ENCODE results near the gene TMEM109.

Gene TMEM109

DNA sequence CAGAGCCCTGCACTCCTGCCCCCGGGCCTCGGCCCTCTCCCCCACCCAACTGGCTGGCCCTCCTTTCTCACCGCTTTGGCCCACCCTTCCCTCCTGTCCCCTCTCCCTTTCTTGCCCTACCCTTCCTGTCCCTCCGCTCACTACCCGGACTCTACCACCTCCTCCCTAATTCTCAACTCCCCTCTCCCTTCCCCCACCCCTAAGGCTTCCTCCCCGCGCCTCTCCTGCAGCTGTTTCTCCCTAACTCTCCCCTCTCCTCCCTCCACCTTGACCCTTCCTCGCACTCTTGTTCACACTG is 37.6 kb downstream of the TMEM109 start:
- peaks cover 4% of the 10 kb centered on the region for H3K4me1 ChIP-seq (ENCODE audit: control insufficient read depth, low read depth, low read length)
- no peak overlapping the region for H3K9ac ChIP-seq (ENCODE audit: low read length)
- H3K36me3 ChIP-seq (ENCODE audit: control insufficient read depth, low read depth, low read length): no peaks in the 10 kb centered on the region
- H3K27ac ChIP-seq (ENCODE audit: low read length): no peak overlapping the region
- peak overlapping the region; percentile 42 for H3K4me3 ChIP-seq (ENCODE audit: low read length)
- H3K27me3 ChIP-seq (ENCODE audit: control insufficient read depth, insufficient read depth, low read length): peaks cover 23% of the 10 kb centered on the region
- H3K9me3 ChIP-seq (ENCODE audit: control insufficient read depth, low read depth, low read length): no peaks in the 10 kb centered on the region

DNA sequence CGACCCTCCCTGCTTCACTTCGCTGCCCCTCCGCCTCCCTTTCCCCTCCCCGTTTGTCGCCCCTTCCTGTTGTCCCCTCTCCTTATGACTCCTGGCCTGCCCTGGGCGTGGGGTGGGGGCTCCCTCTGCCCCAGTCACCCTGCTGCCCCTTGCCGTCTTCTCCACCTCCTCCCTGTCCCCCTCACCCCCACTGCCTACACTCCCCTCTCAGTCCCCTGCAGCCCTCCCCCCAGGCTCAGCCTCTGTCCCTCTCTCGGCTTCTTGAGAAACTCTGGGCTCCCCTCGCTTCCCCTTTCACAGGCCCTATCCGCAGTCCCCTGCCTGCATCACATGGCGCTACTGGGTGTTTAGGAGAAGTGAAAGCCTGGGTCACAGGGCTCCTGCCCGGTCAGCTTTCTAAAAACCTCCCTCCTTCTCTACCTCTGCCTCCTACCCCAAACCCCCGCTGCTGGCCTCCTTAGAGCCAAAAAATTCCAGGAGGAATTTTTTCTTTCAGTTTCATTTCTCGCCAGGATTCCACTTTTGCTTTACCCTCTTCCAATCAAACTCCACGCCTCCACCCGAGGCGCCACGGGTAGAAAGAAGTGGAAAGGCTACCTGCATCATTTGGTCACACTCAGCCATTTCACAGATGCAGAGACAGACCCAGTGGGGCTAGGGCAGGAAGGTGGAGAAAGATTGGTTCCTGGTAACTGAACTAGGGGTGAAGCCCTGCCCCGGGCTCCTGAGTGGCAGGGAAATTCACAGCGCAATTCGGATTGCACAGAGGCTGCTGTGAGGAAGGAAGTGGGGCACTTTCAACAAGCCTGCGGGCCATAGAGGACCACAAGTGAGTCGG is 38.2 kb downstream of the TMEM109 start, which contains the start of gene SLC15A3:
SLC15A3 (minus strand) TSS at position 273 of the 838 bp plus-strand sequence. CDS start 625 bp downstream, outside the sequence.
- Histone ChIP-seq H3K4me1 (ENCODE audit: control insufficient read depth, low read depth, low read length) (peaks cover 4% of the 10 kb centered on the region), H3K36me3 (ENCODE audit: control insufficient read depth, low read depth, low read length) (no peaks in the 10 kb centered on the region), H3K4me3 (ENCODE audit: low read length) (peak within 1 kb of the TSS; percentile 53), H3K27me3 (ENCODE audit: control insufficient read depth, insufficient read depth, low read length) (peaks cover 23% of the 10 kb centered on the region), H3K27ac (ENCODE audit: low read length) (no peak within 1 kb of the TSS), H3K9ac (ENCODE audit: low read length) (no peak within 1 kb of the TSS), H3K9me3 (ENCODE audit: control insufficient read depth, low read depth, low read length) (no peaks in the 10 kb centered on the region)

DNA sequence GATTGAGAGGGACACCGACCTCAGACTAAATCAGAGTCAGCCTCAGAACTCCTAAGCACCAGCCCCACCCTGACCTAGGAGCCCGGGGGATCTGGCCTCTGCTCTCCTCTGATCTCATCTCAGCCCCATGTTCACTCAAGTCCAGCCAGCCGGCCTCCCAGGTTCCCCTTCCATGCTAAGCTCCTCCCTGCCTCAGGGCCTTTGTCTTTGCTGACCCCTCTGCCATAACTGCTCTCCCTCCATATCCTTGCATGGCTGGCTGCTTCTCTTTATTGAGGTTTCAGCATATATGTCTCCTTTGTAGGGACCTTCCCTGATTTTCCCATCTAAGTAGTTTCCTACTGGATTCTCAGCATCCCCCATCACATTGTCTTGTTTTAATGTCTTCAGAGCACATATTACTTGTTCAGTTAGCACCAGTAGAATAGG is 38.8 kb downstream of the TMEM109 start:
- Histone ChIP-seq H3K27ac (ENCODE audit: low read length) (no peak overlapping the region), H3K4me1 (ENCODE audit: control insufficient read depth, low read depth, low read length) (peaks cover 4% of the 10 kb centered on the region), H3K9ac (ENCODE audit: low read length) (no peak overlapping the region), H3K9me3 (ENCODE audit: control insufficient read depth, low read depth, low read length) (no peaks in the 10 kb centered on the region), H3K27me3 (ENCODE audit: control insufficient read depth, insufficient read depth, low read length) (peaks cover 23% of the 10 kb centered on the region), H3K4me3 (ENCODE audit: low read length) (peak overlapping the region; percentile 42), H3K36me3 (ENCODE audit: control insufficient read depth, low read depth, low read length) (no peaks in the 10 kb centered on the region)

DNA sequence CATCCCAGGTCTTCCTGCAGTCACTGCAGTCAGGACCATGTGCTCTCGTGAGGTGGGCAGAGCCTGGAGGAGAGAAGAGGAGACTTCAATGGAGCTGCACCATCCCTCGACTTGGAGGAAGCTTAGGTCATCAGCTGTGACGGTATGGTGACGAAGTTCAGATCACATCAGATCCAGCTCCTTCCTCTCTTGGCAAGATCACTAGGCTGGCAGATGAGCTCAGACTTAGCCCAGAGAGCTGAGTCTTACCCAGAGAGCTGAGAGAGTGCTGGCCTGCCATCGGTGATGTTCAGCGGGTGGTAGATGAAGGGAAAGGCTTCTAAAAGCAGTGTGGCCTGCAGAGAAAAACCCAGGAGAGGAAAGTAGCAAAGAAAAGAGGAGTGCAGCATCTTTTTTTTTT is 39.8 kb downstream of the TMEM109 start:
- no peaks in the 10 kb centered on the region for H3K36me3 ChIP-seq (ENCODE audit: control insufficient read depth, low read depth, low read length)
- H3K4me1 ChIP-seq (ENCODE audit: control insufficient read depth, low read depth, low read length): peaks cover 4% of the 10 kb centered on the region
- H3K9ac ChIP-seq (ENCODE audit: low read length): no peak overlapping the region
- peaks cover 23% of the 10 kb centered on the region for H3K27me3 ChIP-seq (ENCODE audit: control insufficient read depth, insufficient read depth, low read length)
- H3K9me3 ChIP-seq (ENCODE audit: control insufficient read depth, low read depth, low read length): no peaks in the 10 kb centered on the region
- H3K27ac ChIP-seq (ENCODE audit: low read length): no peak overlapping the region
- H3K4me3 ChIP-seq (ENCODE audit: low read length): no peak overlapping the region

DNA sequence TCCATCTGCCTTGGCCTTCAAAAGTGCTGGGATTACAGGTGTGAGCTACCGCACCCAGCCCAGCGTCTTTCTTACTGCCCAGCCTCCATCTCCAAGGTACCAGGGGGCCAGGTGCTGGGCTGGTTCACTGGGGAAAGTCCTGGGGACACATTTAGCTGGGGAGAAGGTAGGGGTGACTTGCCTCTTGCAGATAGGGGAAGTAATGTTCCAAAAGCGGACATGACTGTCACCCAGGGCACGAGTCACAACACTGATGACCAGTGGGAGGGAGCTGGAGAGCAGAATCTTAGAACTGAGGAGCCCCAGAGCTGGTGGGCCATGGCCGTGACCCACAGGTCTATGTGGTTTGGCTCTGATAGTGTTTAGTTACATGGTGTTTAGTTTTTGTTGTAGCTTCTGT is 40.5 kb downstream of the TMEM109 start:
- Histone ChIP-seq H3K4me3 (ENCODE audit: low read length) (no peak overlapping the region), H3K9me3 (ENCODE audit: control insufficient read depth, low read depth, low read length) (no peaks in the 10 kb centered on the region), H3K27me3 (ENCODE audit: control insufficient read depth, insufficient read depth, low read length) (peaks cover 23% of the 10 kb centered on the region), H3K4me1 (ENCODE audit: control insufficient read depth, low read depth, low read length) (peaks cover 4% of the 10 kb centered on the region), H3K36me3 (ENCODE audit: control insufficient read depth, low read depth, low read length) (no peaks in the 10 kb centered on the region), H3K9ac (ENCODE audit: low read length) (no peak overlapping the region), H3K27ac (ENCODE audit: low read length) (no peak overlapping the region)

DNA sequence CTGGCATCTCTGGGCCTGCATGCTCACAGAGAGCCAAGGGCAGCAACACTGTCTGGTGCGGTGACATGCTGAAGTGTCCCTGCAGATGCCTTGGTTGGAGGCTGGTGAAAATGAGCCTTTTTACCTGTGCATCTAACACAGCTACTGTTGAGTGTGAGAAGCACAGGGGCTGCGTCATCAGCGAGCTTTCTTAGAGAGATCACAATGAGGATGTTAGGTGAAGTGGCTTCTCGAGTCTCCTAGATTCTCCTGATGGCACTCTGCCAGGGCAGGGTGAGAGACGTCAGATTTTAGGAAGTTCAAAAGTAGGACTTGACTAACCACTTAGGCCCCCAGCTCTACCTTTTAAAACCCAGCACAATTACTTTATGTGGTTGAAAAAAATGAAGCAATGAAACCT is 41.6 kb downstream of the TMEM109 start:
- H3K4me1 ChIP-seq (ENCODE audit: control insufficient read depth, low read depth, low read length): peaks cover 4% of the 10 kb centered on the region
- H3K9me3 ChIP-seq (ENCODE audit: control insufficient read depth, low read depth, low read length): no peaks in the 10 kb centered on the region
- peaks cover 12% of the 10 kb centered on the region for H3K27me3 ChIP-seq (ENCODE audit: control insufficient read depth, insufficient read depth, low read length)

DNA sequence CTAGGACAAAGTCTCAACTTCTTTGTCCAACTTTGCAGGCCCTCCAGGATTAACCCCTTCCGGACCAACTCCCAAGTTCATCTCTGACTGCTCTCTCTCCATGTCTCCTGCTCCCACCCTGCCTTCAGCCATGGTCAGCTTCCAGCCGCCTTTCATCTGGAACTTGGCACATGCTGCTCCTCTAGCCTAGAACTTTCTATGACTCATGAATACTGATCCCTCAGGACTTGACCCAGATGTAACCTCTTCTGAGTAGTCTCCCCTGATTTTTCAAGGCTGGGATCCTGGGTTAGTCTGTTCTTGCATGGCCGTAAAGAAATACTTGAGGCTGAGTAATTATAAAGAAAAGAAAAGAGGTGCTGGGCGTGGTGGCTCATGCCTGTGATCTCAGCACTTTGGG is 43.2 kb downstream of the TMEM109 start:
- Histone ChIP-seq H3K27me3 (ENCODE audit: control insufficient read depth, insufficient read depth, low read length) (peaks cover 6% of the 10 kb centered on the region), H3K36me3 (ENCODE audit: control insufficient read depth, low read depth, low read length) (no peaks in the 10 kb centered on the region), H3K4me3 (ENCODE audit: low read length) (no peak overlapping the region), H3K9ac (ENCODE audit: low read length) (no peak overlapping the region), H3K4me1 (ENCODE audit: control insufficient read depth, low read depth, low read length) (peaks cover 4% of the 10 kb centered on the region), H3K27ac (ENCODE audit: low read length) (no peak overlapping the region), H3K9me3 (ENCODE audit: control insufficient read depth, low read depth, low read length) (no peaks in the 10 kb centered on the region)

More for the DNA sequence above, 41.6 kb downstream of the TMEM109 start:
- Histone ChIP-seq H3K9ac (ENCODE audit: low read length) (no peak overlapping the region), H3K27ac (ENCODE audit: low read length) (no peak overlapping the region), H3K36me3 (ENCODE audit: control insufficient read depth, low read depth, low read length) (no peaks in the 10 kb centered on the region), H3K4me3 (ENCODE audit: low read length) (no peak overlapping the region)

DNA sequence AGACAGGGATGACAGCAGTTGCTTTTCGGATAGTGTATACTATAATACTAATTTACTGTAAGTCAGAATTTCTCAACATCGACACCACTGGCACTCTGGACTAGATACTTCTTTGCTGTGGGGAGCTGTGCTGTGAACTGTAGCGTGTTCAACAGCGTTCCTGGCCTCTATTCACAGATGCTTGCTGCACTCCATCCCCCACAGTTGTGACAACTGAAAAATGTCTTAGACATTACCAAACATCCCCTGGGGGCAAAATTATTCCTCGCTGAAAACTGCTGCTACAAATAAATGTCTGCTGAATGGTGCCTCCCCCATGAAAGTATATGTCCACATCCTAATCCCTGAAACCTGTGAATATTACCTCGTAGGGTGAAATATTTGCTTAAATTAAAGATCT is 45.5 kb downstream of the TMEM109 start:
- no peaks in the 10 kb centered on the region for H3K27me3 ChIP-seq (ENCODE audit: control insufficient read depth, insufficient read depth, low read length)
- no peak overlapping the region for H3K9ac ChIP-seq (ENCODE audit: low read length)
- H3K9me3 ChIP-seq (ENCODE audit: control insufficient read depth, low read depth, low read length): no peaks in the 10 kb centered on the region
- H3K4me1 ChIP-seq (ENCODE audit: control insufficient read depth, low read depth, low read length): no peaks in the 10 kb centered on the region
- H3K27ac ChIP-seq (ENCODE audit: low read length): no peak overlapping the region
- no peak overlapping the region for H3K4me3 ChIP-seq (ENCODE audit: low read length)
- no peaks in the 10 kb centered on the region for H3K36me3 ChIP-seq (ENCODE audit: control insufficient read depth, low read depth, low read length)

DNA sequence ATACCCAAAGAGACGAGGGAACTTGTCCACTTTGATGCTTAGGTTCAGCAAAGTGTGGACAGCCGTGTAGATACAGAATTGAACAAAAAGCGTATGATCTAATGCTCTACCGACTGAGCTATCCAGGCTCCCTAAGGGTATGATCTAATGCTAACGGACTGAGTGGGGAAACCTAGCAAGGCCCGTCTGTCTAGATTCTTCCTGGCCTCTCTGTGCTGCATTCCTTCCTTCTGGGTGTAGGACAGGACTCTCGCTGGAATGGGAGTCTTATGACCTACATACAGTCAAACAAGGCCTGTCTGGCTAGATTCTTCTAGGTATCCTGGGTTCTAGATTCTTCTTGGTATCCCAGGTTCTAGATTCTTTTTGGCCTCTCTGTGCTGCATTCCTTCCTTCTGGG is 46.4 kb downstream of the TMEM109 start:
- no peaks in the 10 kb centered on the region for H3K36me3 ChIP-seq (ENCODE audit: control insufficient read depth, low read depth, low read length)
- H3K4me3 ChIP-seq (ENCODE audit: low read length): no peak overlapping the region
- no peak overlapping the region for H3K9ac ChIP-seq (ENCODE audit: low read length)
- H3K4me1 ChIP-seq (ENCODE audit: control insufficient read depth, low read depth, low read length): no peaks in the 10 kb centered on the region
- H3K27ac ChIP-seq (ENCODE audit: low read length): no peak overlapping the region
- no peaks in the 10 kb centered on the region for H3K9me3 ChIP-seq (ENCODE audit: control insufficient read depth, low read depth, low read length)
- no peaks in the 10 kb centered on the region for H3K27me3 ChIP-seq (ENCODE audit: control insufficient read depth, insufficient read depth, low read length)

DNA sequence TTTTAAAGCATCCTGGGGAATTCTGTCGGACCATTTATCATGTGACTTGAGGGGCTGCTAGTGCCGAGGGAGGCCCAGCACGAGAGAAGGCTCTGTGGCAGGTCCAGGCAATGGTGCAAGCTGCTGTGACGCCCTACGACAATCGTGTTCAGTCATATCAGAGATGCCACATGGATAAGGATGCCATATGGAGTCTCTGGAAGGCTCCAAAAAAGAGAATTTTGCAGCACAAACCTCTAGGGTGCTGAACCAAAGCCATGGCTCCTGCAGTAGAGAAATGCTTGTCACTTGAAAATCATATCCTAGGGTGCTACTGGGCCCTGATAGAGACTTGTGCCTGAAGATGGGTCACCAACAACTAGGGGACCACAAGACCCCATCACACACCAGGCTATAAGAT is 50.8 kb downstream of the TMEM109 start:
- H3K36me3 ChIP-seq (ENCODE audit: control insufficient read depth, low read depth, low read length): no peaks in the 10 kb centered on the region
- no peak overlapping the region for H3K4me3 ChIP-seq (ENCODE audit: low read length)
- H3K9ac ChIP-seq (ENCODE audit: low read length): no peak overlapping the region
- H3K9me3 ChIP-seq (ENCODE audit: control insufficient read depth, low read depth, low read length): no peaks in the 10 kb centered on the region
- H3K4me1 ChIP-seq (ENCODE audit: control insufficient read depth, low read depth, low read length): no peaks in the 10 kb centered on the region
- H3K27me3 ChIP-seq (ENCODE audit: control insufficient read depth, insufficient read depth, low read length): no peaks in the 10 kb centered on the region
- no peak overlapping the region for H3K27ac ChIP-seq (ENCODE audit: low read length)

DNA sequence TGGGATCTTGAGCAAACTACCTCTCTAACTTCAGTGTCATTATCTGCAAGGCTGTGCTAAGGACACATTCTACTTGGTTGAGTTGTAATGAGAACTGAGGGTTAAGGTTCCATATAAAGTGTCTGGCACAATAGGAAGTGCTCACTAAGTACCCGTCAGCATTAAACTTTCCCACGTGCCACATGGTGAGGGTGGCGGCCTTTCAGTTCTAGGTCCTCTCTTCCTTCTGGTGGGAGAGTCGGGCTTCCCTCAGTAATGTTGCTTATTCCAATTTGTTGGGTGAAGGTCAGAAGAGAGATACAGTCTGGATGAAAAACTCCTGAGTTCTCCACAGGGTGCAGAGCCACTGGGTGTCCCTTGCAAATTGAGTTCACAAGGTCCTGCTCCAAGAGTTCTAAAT is 52.9 kb downstream of the TMEM109 start:
- H3K9ac ChIP-seq (ENCODE audit: low read length): no peak overlapping the region
- H3K9me3 ChIP-seq (ENCODE audit: control insufficient read depth, low read depth, low read length): no peaks in the 10 kb centered on the region
- H3K4me3 ChIP-seq (ENCODE audit: low read length): no peak overlapping the region
- no peak overlapping the region for H3K27ac ChIP-seq (ENCODE audit: low read length)
- no peaks in the 10 kb centered on the region for H3K36me3 ChIP-seq (ENCODE audit: control insufficient read depth, low read depth, low read length)
- no peaks in the 10 kb centered on the region for H3K4me1 ChIP-seq (ENCODE audit: control insufficient read depth, low read depth, low read length)
- no peaks in the 10 kb centered on the region for H3K27me3 ChIP-seq (ENCODE audit: control insufficient read depth, insufficient read depth, low read length)

DNA sequence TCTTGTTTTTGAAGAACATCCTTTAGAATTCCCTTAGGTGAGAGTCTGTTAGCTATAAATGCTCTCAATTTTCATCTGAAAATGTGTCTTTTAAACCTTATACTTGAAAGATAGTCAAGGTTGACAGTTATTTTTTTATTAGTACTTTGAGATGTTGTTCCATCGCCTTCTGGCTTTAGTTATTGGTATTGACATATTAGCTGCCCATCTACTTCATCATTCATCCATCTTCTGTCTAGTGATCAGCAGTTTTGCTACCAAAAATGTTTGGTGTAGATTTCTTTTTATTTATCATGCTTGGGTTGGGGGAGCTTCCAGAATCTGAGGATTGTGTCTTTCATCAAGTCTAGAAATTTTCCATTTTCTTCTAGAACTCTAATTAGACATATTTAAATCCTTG is 54.3 kb downstream of the TMEM109 start:
- Histone ChIP-seq H3K9me3 (ENCODE audit: control insufficient read depth, low read depth, low read length) (no peaks in the 10 kb centered on the region), H3K27me3 (ENCODE audit: control insufficient read depth, insufficient read depth, low read length) (no peaks in the 10 kb centered on the region)

More for the DNA sequence above, 54.3 kb downstream of the TMEM109 start:
- no peak overlapping the region for H3K4me3 ChIP-seq (ENCODE audit: low read length)
- H3K36me3 ChIP-seq (ENCODE audit: control insufficient read depth, low read depth, low read length): no peaks in the 10 kb centered on the region
- no peak overlapping the region for H3K27ac ChIP-seq (ENCODE audit: low read length)
- no peak overlapping the region for H3K9ac ChIP-seq (ENCODE audit: low read length)
- no peaks in the 10 kb centered on the region for H3K4me1 ChIP-seq (ENCODE audit: control insufficient read depth, low read depth, low read length)

Data from iPS-18a (cell line).